HCEC 1CT (cell line): ENCODE data around the gene RIN3.

Experiments
- DNase-seq: peaks from one replicate; pipeline ENCODE4 v3.0.0-alpha.2; 2017

The RIN3 gene

GRCh38 chr14:92651758-92652406 is 138.3 kb downstream of the RIN3 start:
- DNase-seq = no peak

- no peak for DNase-seq
These were observed 139.0 kb downstream of the RIN3 start for GRCh38 chr14:92652413-92653151.

DNA sequence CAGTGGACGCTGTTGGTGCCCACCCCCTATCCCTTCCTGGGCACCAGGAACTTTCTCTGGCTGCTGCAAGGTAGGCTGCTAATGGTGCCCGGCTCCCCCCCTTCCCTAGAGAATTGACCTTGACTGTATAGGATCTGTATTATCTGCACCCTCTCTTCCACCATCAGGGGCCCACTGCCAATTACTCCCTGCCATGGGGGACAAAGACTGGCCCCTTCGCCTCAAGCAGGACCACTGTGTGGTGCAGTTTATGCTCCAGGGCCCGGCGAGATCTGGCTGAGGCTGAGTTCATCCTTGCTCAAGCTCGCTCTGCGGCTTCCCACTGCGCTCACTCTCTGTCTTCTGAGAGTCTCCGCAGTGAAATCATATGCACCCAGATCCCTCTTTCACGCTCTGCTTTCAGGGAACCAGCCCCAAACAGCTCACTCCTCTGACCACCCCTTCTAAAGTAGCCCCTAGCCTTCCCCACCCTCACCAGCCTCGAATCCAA is 139.6 kb downstream of the RIN3 start:
- no peak for DNase-seq

GRCh38 chr14:92654239-92654901 is 140.8 kb downstream of the RIN3 start:
- DNase-seq = no peak

DNA sequence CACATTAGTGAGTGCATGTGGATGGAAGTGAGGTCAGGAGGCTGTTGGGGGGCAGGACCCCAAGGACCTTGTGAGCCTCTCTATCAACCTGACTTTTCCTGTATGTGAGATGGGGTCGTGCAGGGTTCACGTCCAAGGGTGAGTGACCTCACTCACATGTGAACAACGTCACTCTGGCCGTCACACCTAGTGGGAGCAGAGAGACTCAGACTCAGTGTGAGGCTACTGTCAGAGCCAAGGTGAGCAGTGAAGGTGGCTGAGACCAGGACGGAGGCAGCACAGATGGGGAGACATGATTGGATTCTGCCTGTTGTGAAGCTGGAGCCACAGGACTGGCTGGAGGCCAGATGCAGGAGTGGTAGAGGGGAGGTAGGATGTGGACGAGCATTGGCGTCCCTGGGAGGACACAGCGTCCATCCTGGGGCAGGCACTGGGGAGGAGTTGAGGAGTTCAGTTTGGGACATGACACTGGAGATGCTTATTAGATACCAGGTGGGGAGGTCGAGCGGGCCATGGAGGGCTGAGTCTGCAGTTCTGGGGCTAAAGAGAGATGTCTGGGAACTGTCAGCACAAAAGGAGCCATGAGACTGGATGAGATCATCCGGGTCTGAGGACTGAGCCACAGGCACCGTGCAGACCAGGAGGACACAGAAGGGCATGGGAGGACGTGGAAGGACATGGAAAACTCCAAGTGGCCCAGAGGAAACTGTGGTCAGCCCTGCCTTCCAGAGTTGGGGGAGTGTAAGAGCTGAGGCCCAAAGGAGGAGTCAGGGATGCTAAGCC is 142.0 kb downstream of the RIN3 start:
- DNase-seq = no peak

- DNase-seq = no peak
These were observed 142.9 kb downstream of the RIN3 start for GRCh38 chr14:92656306-92657081.

- DNase-seq = no peak
These were observed 144.0 kb downstream of the RIN3 start for GRCh38 chr14:92657457-92658142.

DNA sequence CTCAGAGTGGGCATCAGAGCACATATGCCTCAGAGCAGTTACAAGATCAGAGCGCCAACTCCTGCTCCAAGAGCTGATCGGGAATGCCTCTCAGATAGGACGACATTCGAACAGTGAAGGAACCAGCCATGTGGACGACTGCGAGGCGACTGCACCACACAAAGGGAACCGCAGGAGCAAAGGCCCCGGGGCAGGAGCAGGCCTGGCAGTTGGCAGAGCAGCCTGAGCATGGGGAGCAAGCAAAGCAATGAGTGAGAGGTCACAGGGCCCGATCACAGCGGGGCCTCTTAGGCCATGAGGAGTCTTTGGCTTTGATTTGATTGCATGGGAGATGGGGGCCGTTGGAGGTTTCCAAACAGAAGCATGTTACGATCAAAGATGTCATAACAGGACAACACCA is 144.6 kb downstream of the RIN3 start:
- no peak for DNase-seq

GRCh38 chr14:92658684-92659083 is 145.1 kb downstream of the RIN3 start:
- DNase-seq = no peak

DNA sequence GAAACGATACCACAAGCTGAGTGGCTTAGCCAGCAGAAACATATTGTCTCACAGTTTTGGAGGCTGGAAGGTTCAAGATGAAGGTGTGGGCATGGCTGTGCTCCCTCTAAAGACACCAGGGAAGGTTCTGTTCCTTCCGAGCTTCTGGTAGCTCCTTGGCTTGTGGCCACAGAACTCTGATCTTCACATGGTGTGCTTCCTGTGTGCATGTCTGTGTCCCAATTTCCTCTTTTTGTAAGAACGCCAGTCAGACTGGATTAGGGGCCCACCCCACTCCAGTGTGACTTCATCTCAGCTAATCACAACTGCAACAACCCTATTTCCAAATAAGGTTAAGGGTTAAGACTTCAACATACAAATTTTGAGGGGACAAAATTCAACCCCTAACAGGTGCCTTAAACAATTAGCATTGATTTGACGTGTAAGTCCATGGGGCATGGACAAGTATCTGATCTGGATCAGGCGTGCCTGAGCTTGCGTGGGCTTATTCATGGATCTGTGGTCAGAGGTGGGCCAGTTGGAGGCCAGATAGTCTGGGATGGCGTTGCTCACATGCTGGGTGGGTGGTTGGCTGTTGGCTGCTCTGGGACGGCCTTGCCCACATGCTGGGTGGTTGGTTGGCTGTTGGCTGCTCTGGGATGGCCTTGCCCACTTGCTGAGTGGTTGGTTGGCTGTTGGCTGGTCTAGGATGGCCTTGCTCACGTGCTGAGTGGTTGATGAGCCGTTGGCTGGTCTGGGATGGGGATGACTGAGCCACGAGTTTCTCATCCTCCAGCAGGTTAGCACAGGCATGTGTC is 146.4 kb downstream of the RIN3 start:
- DNase-seq = peak; percentile 46

GRCh38 chr14:92660571-92660970 is 147.0 kb downstream of the RIN3 start:
- DNase-seq = no peak

- peak; percentile 47 for DNase-seq
These were observed 149.5 kb downstream of the RIN3 start for GRCh38 chr14:92663049-92663448.

GRCh38 chr14:92665661-92666110 is 152.1 kb downstream of the RIN3 start:
- DNase-seq = no peak

DNA sequence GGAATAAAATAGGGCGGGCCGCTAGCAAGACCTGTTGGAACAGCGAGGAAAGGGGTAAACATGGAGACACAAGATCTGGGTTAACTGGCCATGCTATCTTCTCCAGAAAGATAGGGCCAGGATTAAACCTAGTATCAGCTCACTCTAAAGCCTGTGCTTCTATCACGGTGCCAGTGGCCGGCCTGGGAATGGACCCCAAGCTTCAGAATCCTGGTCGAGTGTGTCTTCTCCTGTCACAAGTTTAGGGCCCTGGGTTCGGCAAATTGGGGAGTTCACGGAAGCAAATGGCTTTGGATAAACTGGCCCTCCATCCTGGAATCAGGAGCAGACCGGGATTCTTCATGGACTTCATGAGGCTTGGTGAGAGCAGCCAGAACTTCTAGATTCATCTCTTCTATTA is 152.7 kb downstream of the RIN3 start:
- no peak for DNase-seq

DNA sequence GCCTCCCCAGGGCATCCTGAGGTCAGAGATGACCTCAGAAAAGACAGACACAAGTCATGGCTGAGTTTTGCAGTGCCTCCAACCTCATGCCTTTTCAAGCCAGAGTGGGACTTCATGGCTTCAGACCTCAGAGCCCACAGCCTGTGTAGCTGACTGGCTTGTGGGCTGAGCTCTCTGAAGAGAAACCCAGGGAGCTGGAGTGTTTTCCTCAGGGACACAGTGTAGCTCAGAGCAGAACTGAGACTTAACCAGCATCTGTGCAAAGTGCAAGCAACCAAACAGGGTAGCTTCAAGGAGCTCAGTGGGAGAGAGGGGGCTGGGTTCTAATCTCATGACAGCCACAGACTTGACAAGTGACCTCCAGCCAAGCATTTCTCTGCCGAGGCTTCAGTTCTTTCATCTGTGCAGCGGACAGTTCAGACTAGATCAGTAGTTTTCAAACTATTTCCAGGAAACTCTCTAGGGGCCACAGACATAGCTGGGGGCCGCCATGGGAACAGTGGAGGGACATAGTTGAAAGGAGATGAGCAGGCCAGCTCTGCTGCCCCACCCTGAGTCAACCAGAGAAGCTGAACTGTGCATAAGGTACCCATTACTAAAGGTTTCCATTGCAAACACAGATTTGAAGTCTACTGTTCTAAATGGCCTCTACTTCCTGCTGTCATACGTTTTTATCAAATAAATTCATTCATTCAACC is 154.8 kb downstream of the RIN3 start:
- no peak for DNase-seq

DNA sequence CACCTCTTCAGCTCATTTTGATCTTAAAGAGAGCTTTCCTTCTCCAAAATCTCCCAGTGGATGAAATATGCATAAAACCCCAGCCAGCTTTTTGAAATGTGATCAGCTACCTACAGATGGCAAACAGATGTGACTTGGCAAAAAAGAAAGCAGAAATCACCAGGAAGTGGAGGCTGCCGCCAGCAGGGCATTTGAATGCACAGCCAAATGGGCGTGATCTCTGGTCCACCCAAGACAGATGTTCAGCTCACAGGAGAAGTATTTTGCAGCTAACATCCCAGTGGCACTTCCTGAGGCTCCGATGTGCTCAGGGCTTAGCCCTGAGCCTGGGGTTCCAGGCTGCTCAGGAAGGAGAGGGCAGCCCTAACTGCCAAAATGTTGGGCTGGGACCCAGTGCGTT is 156.6 kb downstream of the RIN3 start:
- DNase-seq = peak; percentile 95

- peak; percentile 66 for DNase-seq
These were observed 157.2 kb downstream of the RIN3 start for GRCh38 chr14:92670643-92671366.

DNA sequence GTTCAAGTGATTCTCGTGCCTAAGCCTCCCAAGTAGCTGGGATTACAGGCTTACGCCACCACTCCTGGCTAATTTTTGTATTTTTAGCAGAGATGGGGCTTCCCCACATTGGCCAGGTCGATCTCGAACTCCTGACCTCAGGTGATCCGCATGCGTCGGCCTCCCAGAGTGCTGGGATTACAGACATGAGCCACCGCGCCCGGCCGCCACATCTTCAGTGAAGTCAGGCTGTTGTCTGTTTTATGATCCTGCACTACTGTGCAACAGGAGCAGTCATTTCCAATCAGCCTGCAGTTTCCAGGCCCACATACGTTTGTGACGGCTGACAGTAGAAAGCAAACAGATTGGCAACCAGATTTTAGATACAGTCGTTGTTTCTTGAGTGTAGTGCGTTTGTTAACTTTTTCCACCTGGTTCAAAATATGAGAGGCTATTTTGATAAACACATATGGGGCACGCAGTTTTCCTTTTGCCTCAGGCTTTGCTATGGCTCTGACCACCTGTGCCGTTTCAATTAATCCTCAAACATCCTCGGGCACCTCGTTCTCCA is 160.1 kb downstream of the RIN3 start:
- no peak for DNase-seq

DNA sequence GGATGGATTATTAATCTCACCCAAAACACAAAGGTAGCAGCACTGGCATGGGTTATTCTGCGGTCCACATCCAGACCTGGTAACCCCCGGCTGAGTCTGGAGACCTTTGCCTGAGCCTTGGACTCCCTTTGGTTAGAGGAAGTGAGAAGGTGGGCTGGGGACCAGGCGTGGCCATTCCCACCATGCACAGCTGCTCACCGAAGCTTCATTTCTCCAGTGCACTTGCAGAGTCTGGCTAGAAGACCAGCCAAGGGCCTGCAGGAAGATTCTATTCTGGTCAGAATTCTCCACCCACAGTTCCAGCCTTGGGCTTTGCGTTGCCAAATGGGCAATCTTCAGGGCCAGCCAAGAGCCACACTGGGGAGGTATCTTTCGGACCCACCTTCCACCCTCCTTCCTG is 161.8 kb downstream of the RIN3 start:
- no peak for DNase-seq
